UCSD-AML1 (cell line): ENCODE results near the gene FCRL5.
A peak's percentile ranks its signal among the peaks of the same experiment; 100 is the strongest.

Source experiments
- DNase-seq: peaks from one replicate; lab custom pipeline; 2025; ENCODE audit not compliant: unreplicated experiment; lab: John Stamatoyannopoulos, UW

FCRL5 gene

DNA sequence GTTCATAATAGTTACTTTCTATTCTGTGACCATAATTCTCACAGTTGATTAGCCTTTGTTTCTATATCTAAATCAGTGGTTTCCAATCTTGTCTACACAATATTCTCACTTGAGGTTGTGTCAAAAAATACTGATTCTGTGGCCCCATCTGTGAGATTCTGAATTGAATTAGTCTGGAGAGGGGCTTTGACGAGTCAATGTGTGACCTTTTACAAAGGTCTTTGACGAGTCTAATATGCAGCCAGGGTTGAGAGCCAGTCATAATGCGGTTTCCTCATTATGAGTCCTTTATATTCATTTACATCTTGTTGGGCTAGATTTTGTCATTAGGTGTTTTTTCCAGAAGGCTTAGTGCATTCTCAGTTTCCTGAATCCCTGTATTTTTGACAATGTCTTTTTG lies 19.7 kb downstream of the FCRL5 start:
- DNase-seq, result no peak

DNA sequence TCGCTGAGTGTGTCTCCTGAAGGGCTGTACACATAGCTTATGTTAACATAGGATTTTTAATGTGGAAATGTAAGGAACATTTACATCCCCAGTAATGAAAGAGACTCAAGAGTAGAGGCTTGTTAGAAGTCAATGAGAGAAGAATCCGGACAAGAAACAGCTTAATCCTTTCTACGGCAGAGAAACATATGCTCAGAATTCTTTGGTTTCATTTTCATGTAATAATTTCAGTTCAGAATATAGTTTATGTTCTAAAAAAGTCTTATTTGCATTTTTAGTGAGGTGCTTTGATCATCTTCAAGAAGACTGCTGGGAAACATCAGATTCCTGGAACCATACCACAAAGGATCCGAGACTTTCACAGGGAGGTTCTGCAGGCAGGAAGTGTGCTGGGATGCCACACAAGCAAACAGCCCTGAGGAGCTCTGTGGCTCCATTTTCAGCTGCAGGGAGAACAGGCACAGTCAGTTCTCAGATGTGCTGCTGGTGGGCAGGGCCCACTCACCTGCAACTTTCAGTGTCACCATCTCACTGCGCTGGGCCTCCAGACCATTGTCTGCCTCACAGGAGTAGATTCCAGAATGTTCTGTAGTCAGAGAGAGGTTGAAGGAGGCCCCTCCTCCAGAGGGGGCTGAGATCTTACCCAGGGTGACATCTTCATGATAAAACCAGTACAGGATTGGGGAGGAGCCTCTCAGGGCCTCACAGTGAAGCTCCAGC lies 28.4 kb downstream of the FCRL5 start:
- no peak for DNase-seq

DNA sequence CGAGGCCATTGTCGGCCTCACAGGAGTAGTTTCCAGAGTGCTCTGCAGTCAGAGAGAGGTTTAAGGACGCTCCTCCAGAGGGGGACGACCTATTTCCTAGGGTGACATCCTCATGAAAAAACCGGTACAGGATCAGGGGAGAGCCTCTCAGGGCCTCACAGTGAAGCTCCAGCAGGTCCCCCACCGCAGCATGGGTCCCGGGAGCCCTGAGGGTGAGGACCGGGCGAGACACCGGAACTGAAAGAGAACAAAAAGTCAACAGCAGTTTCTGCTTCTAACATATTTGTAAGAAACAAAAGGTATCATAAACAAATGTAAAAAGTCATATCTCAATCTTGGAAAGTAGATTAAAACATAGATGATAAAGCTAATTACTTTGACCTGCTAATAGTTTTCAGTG lies 31.3 kb downstream of the FCRL5 start:
- no peak for DNase-seq

DNA sequence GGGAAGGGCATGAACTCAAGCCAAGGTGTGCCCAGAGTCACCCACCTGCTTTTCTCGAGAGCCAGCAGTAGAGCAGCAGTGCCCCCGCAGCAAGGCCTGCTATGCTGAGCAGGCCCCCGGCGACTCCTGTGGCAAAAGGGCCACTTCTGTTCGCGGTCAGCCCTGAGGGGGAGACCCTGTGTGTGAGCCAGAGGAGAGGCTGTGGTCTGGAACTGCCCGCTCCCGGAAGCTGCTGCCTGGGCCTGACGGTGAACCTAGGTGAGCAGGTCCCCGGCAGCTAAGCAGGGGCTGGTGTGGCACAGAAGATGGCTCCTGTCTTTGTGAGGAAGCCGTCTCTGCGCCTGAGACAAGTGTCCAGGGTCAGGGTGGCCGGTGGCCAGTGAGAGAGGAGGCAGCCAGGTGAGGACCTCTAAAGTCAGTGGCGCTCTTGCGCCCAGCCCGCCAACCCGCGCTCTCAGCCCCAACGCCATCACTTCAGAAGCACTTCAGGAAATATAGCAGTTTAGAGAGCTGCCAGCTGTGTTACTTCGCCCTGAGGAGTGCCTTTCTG lies 31.9 kb downstream of the FCRL5 start:
- DNase-seq, result no peak

DNA sequence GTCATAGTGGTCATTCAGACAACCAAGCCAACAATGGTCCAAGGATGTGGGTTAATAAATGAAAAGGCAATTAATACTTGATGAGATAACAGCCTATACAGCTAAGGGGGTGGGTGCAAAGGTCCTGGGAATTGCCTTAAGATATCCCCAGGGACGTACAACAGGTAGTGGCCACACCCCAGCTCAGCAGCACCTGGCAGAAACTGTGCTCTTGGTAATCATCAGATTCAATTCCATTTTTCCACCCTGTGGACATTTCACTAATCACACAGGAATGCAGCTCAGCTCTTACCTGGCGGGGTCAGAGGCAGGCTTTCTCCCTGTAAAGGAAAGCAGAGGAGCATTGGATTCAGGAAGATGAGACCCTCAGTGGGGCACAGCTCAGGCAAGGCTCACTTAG lies 32.9 kb downstream of the FCRL5 start:
- DNase-seq, result no peak

DNA sequence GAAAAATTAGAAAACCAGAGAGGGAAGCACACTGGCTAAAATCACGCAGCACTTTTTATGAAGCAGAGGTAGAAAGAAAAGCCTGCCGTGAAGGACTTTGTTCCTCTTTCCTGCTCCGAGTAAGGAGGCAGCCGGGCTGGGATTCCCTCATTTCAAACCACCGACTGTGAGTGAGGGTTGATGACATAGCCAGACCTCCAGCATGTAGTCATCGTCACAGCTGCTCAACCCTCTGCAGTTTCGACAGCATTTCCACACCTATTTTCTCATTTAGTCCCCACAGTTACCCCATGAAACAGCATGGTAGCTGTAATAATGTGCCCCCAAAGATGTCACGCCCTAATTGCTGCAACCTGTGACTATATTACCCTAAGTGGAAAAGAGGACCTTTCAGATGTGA lies 35.3 kb downstream of the FCRL5 start:
- DNase-seq, result no peak

DNA sequence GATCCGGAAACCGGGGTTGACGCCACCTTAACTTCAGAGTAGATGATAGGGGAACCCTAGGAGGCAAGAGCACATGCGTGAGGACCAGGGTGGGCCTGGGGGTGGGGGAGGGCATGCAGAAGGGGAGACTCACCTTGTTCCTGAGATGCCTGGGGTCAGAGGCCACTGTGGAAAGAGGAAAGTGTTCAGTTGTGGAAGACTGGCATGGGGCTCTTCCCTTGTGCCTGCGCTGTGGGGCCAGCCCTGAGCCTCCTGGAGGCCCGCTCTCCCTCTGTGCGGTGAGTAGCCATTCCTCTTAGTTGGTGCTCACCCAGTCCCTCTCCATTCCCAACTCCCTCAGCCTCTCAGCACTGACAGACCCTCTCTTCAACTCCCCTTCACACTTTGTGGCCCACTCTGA lies 36.6 kb downstream of the FCRL5 start:
- DNase-seq, result no peak

DNA sequence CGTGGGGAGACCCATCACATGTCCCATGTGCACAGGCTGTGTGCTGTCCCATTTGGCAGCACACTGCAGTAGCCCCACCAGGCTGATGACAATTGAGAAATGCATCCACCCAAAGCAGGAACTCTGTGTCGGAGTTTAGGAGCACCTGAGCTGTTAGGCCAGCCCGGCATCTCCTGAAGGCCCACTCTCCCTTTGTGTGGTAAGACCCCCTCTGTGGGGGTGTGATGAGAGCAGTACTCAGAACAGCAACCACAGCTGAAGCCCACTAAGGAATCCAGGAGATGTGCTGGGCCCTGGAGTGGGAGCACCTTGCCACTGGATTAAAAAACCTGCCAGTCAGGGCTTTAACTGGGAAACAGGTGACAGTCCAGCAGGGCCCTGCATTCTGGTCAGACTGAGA lies 37.2 kb downstream of the FCRL5 start:
- DNase-seq, result no peak

DNA sequence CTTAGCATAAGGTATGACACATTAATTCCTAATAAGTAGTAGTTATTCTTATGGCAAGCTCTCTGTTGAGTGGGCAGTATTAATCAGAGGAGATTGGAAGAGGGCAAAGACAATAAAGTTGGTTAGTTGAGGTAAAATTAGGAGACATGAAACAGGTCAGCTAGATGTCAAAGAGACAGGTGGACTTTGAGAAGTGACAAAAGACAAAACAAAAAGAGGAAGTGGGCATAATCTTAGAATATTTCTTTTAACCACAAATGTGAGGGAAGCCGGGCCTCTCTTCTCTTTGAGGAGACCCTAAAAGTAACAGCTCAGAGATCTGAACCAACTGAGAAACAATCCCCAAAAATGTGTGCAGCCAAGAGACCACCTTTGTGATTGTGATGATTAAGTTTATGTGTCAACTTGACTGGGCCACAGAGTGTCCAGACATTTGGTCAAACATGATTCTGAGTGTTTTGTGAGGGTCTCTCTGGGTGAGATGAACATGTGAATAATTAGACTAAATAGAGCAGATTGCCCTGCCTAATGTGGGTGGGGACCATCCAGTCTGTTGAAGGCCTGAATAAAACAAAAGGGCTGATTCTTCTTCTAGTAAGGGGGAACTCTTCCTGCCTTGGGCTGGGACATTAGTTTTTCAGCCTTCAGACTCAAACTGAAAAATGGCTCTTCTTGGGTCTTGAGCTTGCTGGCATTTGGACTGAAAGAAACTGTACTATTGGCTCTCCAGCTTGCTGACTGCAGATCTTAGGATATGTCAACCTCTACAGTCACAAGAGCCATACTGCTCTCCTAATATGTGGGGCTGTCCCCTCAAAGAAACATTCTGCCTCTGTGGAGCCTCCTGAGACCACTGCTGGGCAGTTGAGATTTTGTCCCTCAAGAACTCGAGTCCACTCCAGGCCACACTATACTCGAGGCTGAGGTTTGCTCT lies 40.0 kb downstream of the FCRL5 start:
- DNase-seq, result no peak

DNA sequence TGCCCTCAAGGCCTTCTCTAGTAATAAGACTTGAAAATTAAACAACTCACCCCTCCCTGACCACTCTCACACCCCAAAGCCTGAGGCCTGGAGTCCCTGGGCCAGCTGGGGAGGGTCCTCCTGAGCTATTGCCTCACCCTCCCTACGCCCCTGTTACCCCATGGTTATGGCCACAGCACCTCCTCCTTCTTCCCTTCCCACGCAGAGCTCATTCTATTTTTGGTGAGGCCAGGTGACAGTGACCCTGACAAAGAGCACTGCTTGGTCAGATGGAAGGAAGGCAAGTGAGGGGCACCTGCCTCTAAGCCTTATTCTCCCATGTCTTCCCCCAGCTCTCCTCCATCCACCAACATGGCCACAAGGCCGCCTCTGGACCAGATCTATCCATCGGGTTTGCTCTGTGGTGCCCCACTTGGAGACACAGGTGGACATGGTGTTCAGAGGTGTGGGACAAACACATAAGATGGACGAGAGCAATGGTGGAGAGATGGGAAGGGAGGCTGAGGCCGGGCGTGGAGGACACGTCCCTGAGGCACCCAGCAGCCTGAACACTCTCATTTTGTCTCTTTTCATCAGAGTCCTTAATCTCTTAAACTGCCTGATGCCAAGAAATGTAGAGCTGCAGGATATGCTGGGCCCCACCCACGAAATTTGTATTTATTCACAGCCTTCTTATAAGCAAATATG lies 42.6 kb downstream of the FCRL5 start:
- DNase-seq, result no peak

DNA sequence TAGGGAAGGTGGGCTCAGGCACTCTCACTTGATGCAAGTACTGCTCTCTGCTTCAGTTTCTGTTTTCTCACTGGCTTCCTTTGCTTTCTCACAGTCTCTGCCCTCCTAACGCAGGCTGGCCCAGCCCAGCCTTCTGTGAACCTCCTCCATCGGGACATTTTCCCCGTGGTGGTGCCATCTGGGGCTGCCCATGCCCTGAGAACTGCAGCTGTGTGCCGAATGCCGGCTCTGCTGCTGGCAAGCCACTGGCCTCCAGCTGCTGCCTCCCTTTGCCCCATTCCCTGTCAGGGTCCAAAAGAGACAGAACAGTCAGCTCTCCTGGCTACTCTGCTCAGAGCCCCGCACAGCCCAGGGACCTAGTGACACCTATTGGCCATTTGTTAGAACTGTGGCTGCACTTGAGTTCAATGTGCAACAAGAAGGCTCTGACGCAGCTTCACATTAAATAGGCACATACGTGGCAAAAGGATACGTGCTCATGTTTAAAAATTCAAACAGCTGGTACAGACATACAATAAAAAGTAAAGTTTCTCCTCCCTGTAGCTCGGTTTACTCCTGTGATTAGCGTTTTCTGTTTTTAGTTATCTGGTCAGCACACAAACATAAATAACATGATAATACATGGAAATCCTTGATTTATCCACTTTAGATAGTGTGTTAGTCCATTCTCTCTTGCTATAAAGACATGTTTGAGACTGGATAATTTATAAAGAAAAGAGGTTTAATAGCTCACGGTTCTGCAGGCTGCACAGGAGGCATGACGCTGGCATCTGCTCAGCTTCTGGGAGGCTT lies 46.6 kb downstream of the FCRL5 start:
- DNase-seq, result peak; percentile 54

DNA sequence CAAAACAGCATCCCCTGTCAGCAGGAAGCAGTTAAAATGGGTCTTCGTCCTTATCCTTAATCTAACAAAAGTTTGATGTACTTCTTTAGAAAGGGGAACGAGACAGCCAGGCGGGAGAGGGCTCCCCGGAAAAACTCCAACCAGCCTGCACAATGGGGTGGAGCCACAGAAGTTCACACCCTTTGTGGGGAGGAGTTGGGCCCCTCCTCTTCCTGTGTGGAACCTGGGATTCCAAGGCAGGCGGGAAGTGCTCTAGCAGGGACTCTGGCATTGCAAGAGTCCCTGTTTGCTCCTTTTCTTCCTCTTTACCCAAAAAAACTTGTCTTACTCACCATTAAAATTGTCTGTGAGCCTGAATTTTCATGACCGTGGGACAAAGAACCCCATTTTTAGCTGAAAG lies 47.7 kb downstream of the FCRL5 start:
- DNase-seq, result peak; percentile 43

DNA sequence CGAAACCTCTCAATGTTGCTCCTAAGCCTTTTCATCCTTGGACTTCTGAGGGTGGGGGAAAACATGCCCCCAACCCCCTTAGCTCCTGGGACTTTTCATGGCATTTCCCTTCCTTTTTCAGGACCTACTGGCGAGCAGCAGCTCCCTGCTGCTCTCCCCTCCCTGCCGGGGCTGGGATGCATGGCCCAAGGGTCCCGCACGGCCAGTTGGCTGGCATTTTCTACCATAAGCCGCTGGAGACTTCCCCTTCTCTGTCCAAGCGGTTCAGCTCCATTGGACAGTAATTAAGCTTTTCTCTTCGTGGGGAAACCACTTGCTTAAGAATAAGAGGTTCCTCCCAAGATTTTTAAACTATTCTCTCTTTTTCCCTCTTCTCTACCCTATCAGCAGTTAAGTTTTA lies 52.8 kb downstream of the FCRL5 start:
- DNase-seq, result no peak

DNA sequence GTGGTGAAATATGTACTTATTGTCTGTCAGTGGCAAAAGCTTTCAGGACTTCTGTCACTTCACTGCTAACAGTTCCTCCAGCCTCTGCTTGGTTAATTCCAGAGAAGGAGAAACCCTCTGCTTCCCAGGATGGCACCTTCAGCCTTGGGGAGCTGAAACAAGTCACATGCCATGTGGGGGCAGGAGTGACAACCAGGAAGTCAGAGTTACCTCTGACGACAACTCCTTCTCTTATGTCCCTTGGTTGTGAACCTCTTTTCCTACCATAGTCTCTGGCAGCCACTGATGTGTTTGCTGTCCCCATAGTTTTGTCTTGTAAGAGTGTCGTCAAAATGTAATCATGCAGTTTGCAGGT lies 53.6 kb downstream of the FCRL5 start:
- DNase-seq, result no peak

DNA sequence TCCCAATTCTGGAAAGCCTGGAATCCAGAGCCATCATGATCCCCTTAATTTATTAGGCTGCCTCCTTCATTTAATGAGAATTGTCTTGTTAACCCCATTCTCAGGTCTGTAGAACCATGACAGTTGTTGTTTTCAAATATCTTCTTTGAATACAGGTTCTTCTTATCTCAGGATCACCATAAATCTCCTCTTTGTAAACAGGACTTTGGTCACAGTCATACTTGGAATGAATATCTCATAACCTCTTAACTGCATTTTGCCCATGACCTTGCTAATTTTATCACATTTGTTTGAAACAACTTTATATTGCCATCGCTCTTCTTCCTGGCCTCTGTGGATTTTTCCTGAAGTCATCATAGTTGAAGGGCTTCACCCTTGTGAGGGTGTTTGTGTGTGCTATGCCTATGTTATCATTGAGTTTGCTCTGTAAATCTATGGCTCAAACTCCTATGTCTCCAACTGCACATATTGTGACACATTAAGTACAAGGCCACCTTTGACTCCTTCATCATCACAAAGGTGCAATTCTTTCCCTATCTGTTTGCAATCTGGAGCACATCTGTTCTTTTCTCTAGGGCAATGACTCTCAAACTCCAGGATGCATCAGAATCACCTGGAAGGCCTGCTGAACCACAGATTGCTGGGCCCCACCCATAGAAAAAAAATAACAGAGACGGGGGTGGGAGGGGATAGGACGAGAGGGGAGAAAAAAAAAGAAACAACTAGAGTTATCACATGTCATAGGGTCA lies 54.2 kb downstream of the FCRL5 start:
- DNase-seq, result no peak

DNA sequence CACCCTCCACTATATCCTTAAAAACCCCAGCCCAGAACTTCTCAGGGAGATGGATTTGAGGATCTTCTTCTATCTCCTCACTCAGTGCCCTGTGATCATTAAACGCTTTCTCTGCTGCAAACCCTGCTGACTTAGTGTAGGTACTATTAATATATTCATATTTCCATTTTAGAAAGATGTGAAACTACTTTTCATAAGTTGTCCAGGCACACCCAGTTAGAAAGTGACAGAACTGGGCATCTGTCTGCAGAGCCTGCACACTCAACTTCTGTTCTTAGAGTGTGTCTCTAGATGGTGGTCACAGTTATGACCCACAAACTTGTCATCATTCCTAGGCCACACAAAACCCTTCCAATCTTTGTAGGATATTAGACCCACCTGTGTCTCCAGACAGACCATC lies 55.0 kb downstream of the FCRL5 start:
- no peak for DNase-seq

DNA sequence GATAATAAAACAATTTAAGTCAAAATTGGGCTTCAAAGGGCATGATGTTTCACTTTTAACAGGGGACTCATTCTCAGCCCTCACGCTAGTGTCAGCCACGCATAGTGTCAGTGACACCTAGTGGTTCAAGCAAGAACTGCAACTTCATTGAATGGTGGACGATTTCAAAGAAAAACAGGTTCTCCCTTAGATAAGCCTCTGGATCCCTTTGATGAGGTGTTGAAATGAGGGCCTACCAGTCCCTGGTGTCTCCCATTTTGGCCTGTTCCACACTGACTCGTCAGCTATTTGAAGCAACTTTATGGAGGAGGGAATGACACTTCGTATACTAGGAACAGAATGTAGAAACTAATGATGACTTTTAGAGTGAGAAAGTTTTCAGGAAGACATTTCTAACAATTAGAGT lies 56.2 kb downstream of the FCRL5 start:
- DNase-seq, result no peak

DNA sequence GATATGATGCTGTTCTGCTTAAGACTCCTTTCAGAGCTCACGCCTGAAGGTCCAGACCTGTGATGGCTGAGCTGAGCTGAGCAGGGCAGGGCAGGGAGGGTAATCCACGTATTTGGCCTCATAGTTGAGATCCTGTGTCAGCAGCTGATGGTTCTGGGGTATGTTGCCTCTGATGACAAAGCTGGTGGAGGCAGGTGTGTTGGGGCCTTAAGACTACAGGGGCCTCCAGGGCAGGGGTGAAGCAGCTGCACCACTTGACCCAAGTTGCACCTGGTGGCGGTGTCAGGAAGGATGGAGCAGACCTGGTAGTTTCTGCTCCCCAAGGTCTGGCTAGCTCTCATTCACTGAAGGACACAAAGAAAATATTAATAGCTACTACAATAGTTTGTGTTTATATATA lies 57.0 kb downstream of the FCRL5 start:
- DNase-seq, result no peak

DNA sequence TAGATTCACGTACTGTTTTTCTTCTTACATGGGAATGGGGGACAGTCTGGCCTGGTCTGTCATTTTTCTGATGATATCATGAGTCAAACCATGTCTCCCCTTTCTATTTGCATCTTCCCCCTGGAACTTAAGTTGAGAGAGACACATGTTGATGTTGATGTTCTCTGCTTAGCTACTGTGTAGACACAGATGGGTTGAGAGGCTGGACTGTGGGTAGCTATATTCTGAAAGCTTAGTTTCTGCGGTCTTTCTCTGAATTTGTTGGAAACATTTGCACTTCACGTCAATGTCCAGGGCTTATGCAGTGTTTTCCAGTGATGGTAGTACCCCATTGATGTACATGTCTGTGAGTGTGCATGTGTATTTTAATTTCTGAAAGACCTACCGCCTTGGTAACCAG lies 58.2 kb downstream of the FCRL5 start:
- no peak for DNase-seq

DNA sequence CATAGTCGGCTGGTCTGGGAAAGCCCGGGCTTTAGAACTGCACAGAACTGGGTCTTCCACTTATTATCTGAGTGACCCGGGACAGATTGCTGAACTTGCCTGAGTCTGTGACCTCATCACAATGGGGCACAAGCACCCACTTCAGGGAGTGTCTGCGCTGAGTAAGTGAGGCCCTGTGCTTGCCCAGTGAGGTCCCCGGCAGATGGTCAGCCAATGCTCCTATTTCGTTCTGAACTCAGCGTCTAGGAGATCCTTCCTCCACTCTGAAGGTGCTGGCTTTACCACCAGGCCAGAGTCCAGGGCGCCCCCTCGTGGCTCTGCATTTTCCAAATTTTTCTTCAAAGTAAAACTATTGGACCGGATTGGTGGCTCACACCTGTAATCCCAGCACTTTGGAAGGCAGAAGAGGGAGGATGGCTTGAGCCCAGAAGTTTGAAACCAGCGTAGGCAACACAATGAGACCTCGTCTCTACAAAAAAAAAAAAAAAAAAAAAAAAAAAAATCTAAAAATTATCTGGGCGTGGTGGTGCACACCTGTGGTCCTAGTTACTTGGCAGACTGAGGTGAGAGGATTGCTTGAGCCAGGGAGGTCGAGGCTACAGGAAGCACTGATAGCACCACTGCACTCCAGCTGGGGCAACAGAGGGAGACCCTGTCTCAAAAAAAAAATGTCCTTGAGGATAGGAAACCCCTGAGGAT lies 61.7 kb downstream of the FCRL5 start:
- DNase-seq, result peak; percentile 76
